ENCODE data around the gene GPD2. TPM values are rescaled to one million over a fixed set of nuclear protein-coding genes. Genes with fewer than 3 reads are reported as not detected.

Gene GPD2
- total and polyA plus RNA-seq, 2 of the 8 experiments (the other 6 are each of a cell fraction or from before 2014, with no cell fraction given): 8.4 to 43.1 TPM

DNA sequence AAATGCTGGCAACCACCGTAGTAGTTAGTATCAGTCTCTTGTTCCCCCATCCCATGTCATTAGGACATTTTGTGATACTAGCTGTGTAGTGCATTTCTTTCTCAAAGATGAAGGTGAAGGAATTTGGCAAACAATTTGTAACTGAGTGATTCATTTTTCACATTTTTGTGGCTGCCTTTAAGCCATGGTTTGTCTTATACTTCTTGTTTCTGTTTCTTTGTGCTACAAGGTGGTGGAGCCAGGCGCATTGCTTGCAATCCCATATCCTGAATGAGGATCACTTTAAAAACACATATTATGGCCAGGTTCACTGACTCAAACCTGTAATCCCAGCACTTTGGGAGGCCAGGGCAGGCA, 40.6 kb downstream of the GPD2 start:
- Histone ChIP-seq H3K23ac (ENCODE audit: insufficient read length) (no peak overlapping the region), H4K91ac (replicated peaks; ENCODE audit: insufficient read length, low read length) (no peak overlapping the region), H2AK5ac (ENCODE audit: low read depth, low read length) (no peak overlapping the region), H3K4me1 (replicated peaks in 1 of 4; ENCODE audit: control insufficient read depth in 3 of 4, insufficient read depth in 4 of 4, low read length in 3 of 4) (no peaks in the 10 kb centered on the region; a peak in 1 of 7 replicates), H4K20me1 (replicated peaks in 1 of 2; ENCODE audit: control insufficient read depth in 1 of 2, insufficient read depth in 2 of 2, low read length in 2 of 2) (no peaks in the 10 kb centered on the region), H4K8ac (ENCODE audit: extremely low read depth, insufficient read depth, low read length) (no peak overlapping the region), H3K18ac (ENCODE audit: extremely low read depth, low read length) (no peak overlapping the region), H2BK15ac (ENCODE audit: low read length) (no peak overlapping the region), H3K79me2 (ENCODE audit: control insufficient read depth in 1 of 2, insufficient read depth in 2 of 2, low read length in 2 of 2) (no peaks in the 10 kb centered on the region), H3K36me3 (ENCODE audit: control insufficient read depth in 2 of 4, insufficient read depth in 4 of 4, low read length in 3 of 4) (no peaks in the 10 kb centered on the region), H4K5ac (ENCODE audit: insufficient read length, low read depth, low read length) (no peak overlapping the region), H2BK20ac (ENCODE audit: low read length) (no peak overlapping the region), H3K23me2 (ENCODE audit: low read depth, low read length) (no peaks in the 10 kb centered on the region), H2BK120ac (replicated peaks; ENCODE audit: low read depth, low read length) (no peak overlapping the region), H3K4me2 (ENCODE audit: insufficient read depth in 1 of 2, low read depth in 2 of 2, low read length in 2 of 2) (no peak overlapping the region), H2AFZ (ENCODE audit: low read length) (no peak overlapping the region), H3K27ac (ENCODE audit: low read depth, low read length) (no peak overlapping the region), H3K27me3 (replicated peaks in 1 of 4; ENCODE audit: control insufficient read depth in 3 of 4, extremely low read depth in 1 of 4, insufficient read depth in 3 of 4, low read length in 3 of 4) (no peaks in the 10 kb centered on the region), H3K14ac (ENCODE audit: insufficient read length) (no peak overlapping the region), H3K79me1 (ENCODE audit: low read depth, low read length) (no peaks in the 10 kb centered on the region), H2BK12ac (ENCODE audit: low read depth, low read length) (no peak overlapping the region), H3K9me3 (ENCODE audit: insufficient read depth in 2 of 2, low read depth in 1 of 2, low read length in 1 of 2) (no peaks in the 10 kb centered on the region), H2BK5ac (ENCODE audit: low read depth, low read length) (no peak overlapping the region), H3K9ac (replicated peaks in 1 of 4; ENCODE audit: extremely low read depth in 1 of 4, low read depth in 3 of 4, low read length in 3 of 4) (no peak overlapping the region), H3K4me3 (ENCODE audit: extremely low read depth in 1 of 4, insufficient read depth in 2 of 4, low read depth in 3 of 4, low read length in 4 of 4) (no peak overlapping the region), H3K4ac (replicated peaks; ENCODE audit: insufficient read length, low read depth, low read length) (no peak overlapping the region), H3K56ac (replicated peaks; ENCODE audit: insufficient read length, low read depth, low read length) (no peak overlapping the region)
- ChIA-PET POLR2A (ENCODE audit: partially characterized antibody) (no interaction called here), CTCF (ENCODE audit: partially characterized antibody) (no interaction called here)
- WGBS, 2 experiments (ENCODE audit: extremely low coverage in 1 of 2, insufficient coverage in 1 of 2, insufficient read length in 1 of 2, insufficient replicate concordance in 2 of 2, low coverage in 1 of 2, low lambda C conversion rate in 2 of 2, missing lambda C conversion rate in 1 of 2): 90% methylated on average over 2 of the region's 2 CpGs; no CpG with 5 or more reads in 1 of the 2 experiments
- DNase-seq (ENCODE audit: low read depth in 1 of 2, low spot score in 2 of 2) (no peak), FAIRE-seq (no peak)
- TF ChIP-seq SUZ12 (IDR thresholded peaks at IDR 0.05; ENCODE audit: low read length) (no peak), POU5F1 (IDR thresholded peaks at IDR 0.05; ENCODE audit: low read depth, low read length) (no peak), SP2 (IDR thresholded peaks at IDR 0.05; ENCODE audit: low read length) (no peak), JUN (IDR thresholded peaks at IDR 0.05; ENCODE audit: low read depth, low read length) (no peak), JUND (IDR thresholded peaks at IDR 0.05; ENCODE audit: low read length) (no peak), CREB1 (IDR thresholded peaks at IDR 0.05) (no peak), YY1 (IDR thresholded peaks at IDR 0.05; ENCODE audit: low read depth, low read length) (no peak), NRF1 (IDR thresholded peaks at IDR 0.05; ENCODE audit: low read depth, low read length) (no peak), CEBPB (IDR thresholded peaks at IDR 0.05; ENCODE audit: low read depth, low read length) (no peak), HDAC2 (IDR thresholded peaks at IDR 0.05; ENCODE audit: borderline replicate concordance in 1 of 2, low read depth in 2 of 2, low read length in 2 of 2) (no peak), BRCA1 (IDR thresholded peaks at IDR 0.05; ENCODE audit: low read depth, low read length) (no peak), TEAD4 (IDR thresholded peaks at IDR 0.05; ENCODE audit: low read depth, low read length) (no peak), KDM1A (IDR thresholded peaks at IDR 0.05; ENCODE audit: borderline replicate concordance, low read length) (no peak), BACH1 (IDR thresholded peaks at IDR 0.05; ENCODE audit: low read length) (no peak), PHF8 (conservative IDR thresholded peaks at IDR 0.05; ENCODE audit: low read depth, low read length) (no peak)
- TF ChIP-seq, protein P1, sequence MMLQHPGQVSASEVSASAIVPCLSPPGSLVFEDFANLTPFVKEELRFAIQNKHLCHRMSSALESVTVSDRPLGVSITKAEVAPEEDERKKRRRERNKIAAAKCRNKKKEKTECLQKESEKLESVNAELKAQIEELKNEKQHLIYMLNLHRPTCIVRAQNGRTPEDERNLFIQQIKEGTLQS (IDR thresholded peaks at IDR 0.05; ENCODE audit: insufficient read depth, low read depth, low read length): no peak

All from H1 (cell line).